Measurements from ENCODE around the gene MYRFL. TPM values are rescaled to one million over a fixed set of nuclear protein-coding genes. Genes with fewer than 3 reads are reported as not detected.
A peak's percentile ranks its signal among the peaks of the same experiment; 100 is the strongest.

MYRFL gene
- polyA plus RNA-seq, 2 donors: 0.08 TPM; not detected in 1

- Histone ChIP-seq H3K27me3 (ENCODE audit: control insufficient read depth in 1 of 2, insufficient read depth in 2 of 2, low read length in 2 of 2) (no peaks in the 10 kb centered on the region), H3K27ac (ENCODE audit: low read depth in 2 of 2, low read length in 1 of 2) (no peak overlapping the region), H3K4me1 (ENCODE audit: control insufficient read depth in 2 of 2, insufficient read depth in 2 of 2, low read length in 1 of 2) (peaks cover 0 to 4% of the 10 kb centered on the region in 2 donors), H3K9me3 (ENCODE audit: control insufficient read depth in 2 of 2, insufficient read depth in 1 of 2, low read depth in 1 of 2, low read length in 1 of 2) (no peaks in the 10 kb centered on the region), H3K4me3 (ENCODE audit: low read depth in 1 of 2, low read length in 2 of 2) (no peak overlapping the region), H3K36me3 (ENCODE audit: control insufficient read depth in 2 of 2, insufficient read depth in 2 of 2, low read length in 1 of 2) (no peaks in the 10 kb centered on the region)
- 76 to 79% methylated on average over 6 of the region's 6 CpGs for WGBS, 2 donors
These were observed 107.9 kb downstream of the MYRFL start for GRCh38 chr12:69932676-69933552.

GRCh38 chr12:69934011-69934410 is 109.0 kb downstream of the MYRFL start:
- WGBS, 2 donors: 91 to 96% methylated on average over 4 of the region's 4 CpGs
- no peaks in the 10 kb centered on the region for H3K36me3 ChIP-seq (ENCODE audit: control insufficient read depth in 2 of 2, insufficient read depth in 2 of 2, low read length in 1 of 2)

DNA sequence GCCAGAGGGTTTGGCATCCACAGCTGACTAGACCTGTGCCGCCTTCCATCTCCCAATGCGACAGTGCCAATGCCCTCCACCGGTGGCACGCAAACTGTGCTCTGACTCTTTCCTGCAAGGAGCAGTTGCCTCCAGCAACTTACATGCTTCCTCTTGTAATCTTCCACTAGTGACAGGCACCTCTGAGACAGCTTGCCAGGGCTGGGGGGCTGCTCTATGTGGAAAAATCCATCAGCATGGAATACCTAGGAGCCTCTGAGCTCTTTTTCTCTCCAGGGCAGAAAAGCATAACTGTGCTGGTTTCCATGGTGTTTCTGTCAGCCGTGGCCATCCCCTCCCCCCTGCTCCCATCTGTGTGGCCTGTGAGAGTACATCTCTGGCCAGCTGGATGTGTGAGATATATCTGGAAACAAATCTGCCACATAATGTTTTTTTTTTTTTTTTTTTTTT is 110.6 kb downstream of the MYRFL start:
- Histone ChIP-seq H3K4me1 (ENCODE audit: control insufficient read depth in 2 of 2, insufficient read depth in 2 of 2, low read length in 1 of 2) (peaks cover 0 to 4% of the 10 kb centered on the region in 2 donors), H3K9me3 (ENCODE audit: control insufficient read depth in 2 of 2, insufficient read depth in 1 of 2, low read depth in 1 of 2, low read length in 1 of 2) (no peaks in the 10 kb centered on the region), H3K4me3 (ENCODE audit: low read depth in 1 of 2, low read length in 2 of 2) (no peak overlapping the region), H3K27me3 (ENCODE audit: control insufficient read depth in 1 of 2, insufficient read depth in 2 of 2, low read length in 2 of 2) (no peaks in the 10 kb centered on the region), H3K36me3 (ENCODE audit: control insufficient read depth in 2 of 2, insufficient read depth in 2 of 2, low read length in 1 of 2) (no peaks in the 10 kb centered on the region), H3K27ac (ENCODE audit: low read depth in 2 of 2, low read length in 1 of 2) (peak overlapping the region in 1 of 2 donors; percentile 9)
- WGBS, 2 donors: 36 to 49% methylated on average over 5 of the region's 5 CpGs

More at GRCh38 chr12:69934011-69934410, 109.0 kb downstream of the MYRFL start:
- peaks cover 0 to 4% of the 10 kb centered on the region in 2 donors for H3K4me1 ChIP-seq (ENCODE audit: control insufficient read depth in 2 of 2, insufficient read depth in 2 of 2, low read length in 1 of 2)
- H3K27ac ChIP-seq (ENCODE audit: low read depth in 2 of 2, low read length in 1 of 2): no peak overlapping the region
- H3K27me3 ChIP-seq (ENCODE audit: control insufficient read depth in 1 of 2, insufficient read depth in 2 of 2, low read length in 2 of 2): no peaks in the 10 kb centered on the region
- H3K4me3 ChIP-seq (ENCODE audit: low read depth in 1 of 2, low read length in 2 of 2): no peak overlapping the region
- H3K9me3 ChIP-seq (ENCODE audit: control insufficient read depth in 2 of 2, insufficient read depth in 1 of 2, low read depth in 1 of 2, low read length in 1 of 2): no peaks in the 10 kb centered on the region

DNA sequence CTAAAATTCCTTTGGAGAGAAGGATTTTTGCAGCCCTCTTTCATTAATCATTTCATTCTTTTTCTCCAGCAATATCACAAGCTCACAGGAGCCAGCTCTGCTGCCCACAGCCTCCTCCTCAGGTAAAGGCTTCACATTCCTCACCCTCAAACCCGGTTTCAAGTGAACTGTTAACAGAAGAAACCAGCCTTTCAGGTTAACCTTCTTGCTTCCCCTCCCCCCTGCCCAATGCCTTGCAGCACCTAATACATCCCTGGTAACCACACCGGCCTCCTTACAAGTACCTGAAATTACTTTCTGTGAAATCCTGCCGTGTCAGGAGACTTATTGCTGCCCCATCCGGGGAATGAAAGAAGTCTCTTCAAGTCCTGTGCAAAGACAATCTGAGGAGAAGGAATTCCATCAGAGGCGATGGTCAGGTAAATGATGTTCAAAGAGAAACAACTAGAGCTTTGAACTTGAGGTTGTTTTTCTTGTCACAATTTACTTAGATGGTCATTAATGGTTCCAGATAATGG is 111.2 kb downstream of the MYRFL start:
- WGBS, 2 donors: 45 to 64% methylated on average over 5 of the region's 5 CpGs
- Histone ChIP-seq H3K4me1 (ENCODE audit: control insufficient read depth in 2 of 2, insufficient read depth in 2 of 2, low read length in 1 of 2) (peaks cover 0 to 4% of the 10 kb centered on the region in 2 donors), H3K9me3 (ENCODE audit: control insufficient read depth in 2 of 2, insufficient read depth in 1 of 2, low read depth in 1 of 2, low read length in 1 of 2) (no peaks in the 10 kb centered on the region)

DNA sequence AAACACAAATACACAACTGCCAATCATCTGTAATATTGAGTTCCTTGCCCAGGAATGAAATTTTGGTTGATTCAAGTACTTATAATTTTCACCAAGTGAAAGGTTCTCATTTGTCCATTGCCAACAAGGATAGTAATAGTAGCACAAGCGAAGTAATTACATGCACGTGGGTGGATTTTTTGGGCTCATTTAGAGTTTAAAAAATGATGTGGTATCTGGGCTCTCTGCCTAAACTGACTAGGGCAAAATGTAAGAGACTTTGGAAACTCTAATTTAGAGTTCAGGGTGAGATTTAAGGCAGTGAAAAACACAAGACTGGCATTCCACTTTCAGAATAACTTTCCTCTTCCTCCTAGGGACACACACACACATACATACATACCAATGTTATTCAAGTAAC is 111.7 kb downstream of the MYRFL start:
- H3K4me3 ChIP-seq (ENCODE audit: low read depth in 1 of 2, low read length in 2 of 2): no peak overlapping the region
- H3K27ac ChIP-seq (ENCODE audit: low read depth in 2 of 2, low read length in 1 of 2): no peak overlapping the region
- H3K27me3 ChIP-seq (ENCODE audit: control insufficient read depth in 1 of 2, insufficient read depth in 2 of 2, low read length in 2 of 2): no peaks in the 10 kb centered on the region
- WGBS, 2 donors: 31 to 49% methylated on average over 2 of the region's 2 CpGs
- H3K4me1 ChIP-seq (ENCODE audit: control insufficient read depth in 2 of 2, insufficient read depth in 2 of 2, low read length in 1 of 2): peaks cover 0 to 4% of the 10 kb centered on the region in 2 donors
- H3K9me3 ChIP-seq (ENCODE audit: control insufficient read depth in 2 of 2, insufficient read depth in 1 of 2, low read depth in 1 of 2, low read length in 1 of 2): no peaks in the 10 kb centered on the region
- no peaks in the 10 kb centered on the region for H3K36me3 ChIP-seq (ENCODE audit: control insufficient read depth in 2 of 2, insufficient read depth in 2 of 2, low read length in 1 of 2)

More for the DNA sequence above, 111.2 kb downstream of the MYRFL start:
- Histone ChIP-seq H3K27me3 (ENCODE audit: control insufficient read depth in 1 of 2, insufficient read depth in 2 of 2, low read length in 2 of 2) (no peaks in the 10 kb centered on the region), H3K27ac (ENCODE audit: low read depth in 2 of 2, low read length in 1 of 2) (peak overlapping the region in 1 of 2 donors; percentile 42), H3K4me3 (ENCODE audit: low read depth in 1 of 2, low read length in 2 of 2) (no peak overlapping the region), H3K36me3 (ENCODE audit: control insufficient read depth in 2 of 2, insufficient read depth in 2 of 2, low read length in 1 of 2) (no peaks in the 10 kb centered on the region)

DNA sequence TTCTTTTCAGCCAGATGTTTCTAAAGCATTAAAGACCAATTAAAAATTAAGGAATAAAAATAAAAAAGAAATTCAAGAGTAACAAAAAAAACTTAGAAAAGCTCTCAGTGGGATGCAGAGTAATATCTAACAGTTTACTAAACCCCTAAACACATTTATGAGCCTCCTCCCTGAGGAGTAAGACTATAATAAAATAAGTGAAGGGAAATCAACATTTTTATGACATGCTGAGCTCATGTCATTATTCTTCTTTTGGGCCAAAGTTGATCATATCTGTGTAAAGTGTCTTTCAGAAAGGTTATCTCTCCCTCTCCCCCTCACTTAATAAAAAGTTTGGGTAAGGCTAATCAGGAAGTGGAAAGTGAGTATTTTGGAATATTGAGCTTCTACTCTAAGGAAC is 122.1 kb downstream of the MYRFL start:
- no peaks in the 10 kb centered on the region for H3K27me3 ChIP-seq (ENCODE audit: control insufficient read depth in 1 of 2, insufficient read depth in 2 of 2, low read length in 2 of 2)
- H3K4me3 ChIP-seq (ENCODE audit: low read depth in 1 of 2, low read length in 2 of 2): no peak overlapping the region

GRCh38 chr12:69947897-69948296 is 122.9 kb downstream of the MYRFL start:
- Histone ChIP-seq H3K36me3 (ENCODE audit: control insufficient read depth in 2 of 2, insufficient read depth in 2 of 2, low read length in 1 of 2) (no peaks in the 10 kb centered on the region), H3K27ac (ENCODE audit: low read depth in 2 of 2, low read length in 1 of 2) (no peak overlapping the region), H3K4me1 (ENCODE audit: control insufficient read depth in 2 of 2, insufficient read depth in 2 of 2, low read length in 1 of 2) (no peaks in the 10 kb centered on the region), H3K4me3 (ENCODE audit: low read depth in 1 of 2, low read length in 2 of 2) (no peak overlapping the region), H3K27me3 (ENCODE audit: control insufficient read depth in 1 of 2, insufficient read depth in 2 of 2, low read length in 2 of 2) (no peaks in the 10 kb centered on the region), H3K9me3 (ENCODE audit: control insufficient read depth in 2 of 2, insufficient read depth in 1 of 2, low read depth in 1 of 2, low read length in 1 of 2) (no peaks in the 10 kb centered on the region)
- WGBS, 2 donors: 65 to 69% methylated on average over 1 of the region's 1 CpG

More for the DNA sequence above, 122.1 kb downstream of the MYRFL start:
- Histone ChIP-seq H3K36me3 (ENCODE audit: control insufficient read depth in 2 of 2, insufficient read depth in 2 of 2, low read length in 1 of 2) (no peaks in the 10 kb centered on the region), H3K9me3 (ENCODE audit: control insufficient read depth in 2 of 2, insufficient read depth in 1 of 2, low read depth in 1 of 2, low read length in 1 of 2) (no peaks in the 10 kb centered on the region), H3K4me1 (ENCODE audit: control insufficient read depth in 2 of 2, insufficient read depth in 2 of 2, low read length in 1 of 2) (no peaks in the 10 kb centered on the region), H3K27ac (ENCODE audit: low read depth in 2 of 2, low read length in 1 of 2) (no peak overlapping the region)

- Histone ChIP-seq H3K9me3 (ENCODE audit: control insufficient read depth in 2 of 2, insufficient read depth in 1 of 2, low read depth in 1 of 2, low read length in 1 of 2) (no peaks in the 10 kb centered on the region), H3K36me3 (ENCODE audit: control insufficient read depth in 2 of 2, insufficient read depth in 2 of 2, low read length in 1 of 2) (no peaks in the 10 kb centered on the region), H3K27ac (ENCODE audit: low read depth in 2 of 2, low read length in 1 of 2) (no peak overlapping the region), H3K27me3 (ENCODE audit: control insufficient read depth in 1 of 2, insufficient read depth in 2 of 2, low read length in 2 of 2) (no peaks in the 10 kb centered on the region), H3K4me1 (ENCODE audit: control insufficient read depth in 2 of 2, insufficient read depth in 2 of 2, low read length in 1 of 2) (no peaks in the 10 kb centered on the region), H3K4me3 (ENCODE audit: low read depth in 1 of 2, low read length in 2 of 2) (no peak overlapping the region)
These were observed 123.8 kb downstream of the MYRFL start for GRCh38 chr12:69948851-69949250.

DNA sequence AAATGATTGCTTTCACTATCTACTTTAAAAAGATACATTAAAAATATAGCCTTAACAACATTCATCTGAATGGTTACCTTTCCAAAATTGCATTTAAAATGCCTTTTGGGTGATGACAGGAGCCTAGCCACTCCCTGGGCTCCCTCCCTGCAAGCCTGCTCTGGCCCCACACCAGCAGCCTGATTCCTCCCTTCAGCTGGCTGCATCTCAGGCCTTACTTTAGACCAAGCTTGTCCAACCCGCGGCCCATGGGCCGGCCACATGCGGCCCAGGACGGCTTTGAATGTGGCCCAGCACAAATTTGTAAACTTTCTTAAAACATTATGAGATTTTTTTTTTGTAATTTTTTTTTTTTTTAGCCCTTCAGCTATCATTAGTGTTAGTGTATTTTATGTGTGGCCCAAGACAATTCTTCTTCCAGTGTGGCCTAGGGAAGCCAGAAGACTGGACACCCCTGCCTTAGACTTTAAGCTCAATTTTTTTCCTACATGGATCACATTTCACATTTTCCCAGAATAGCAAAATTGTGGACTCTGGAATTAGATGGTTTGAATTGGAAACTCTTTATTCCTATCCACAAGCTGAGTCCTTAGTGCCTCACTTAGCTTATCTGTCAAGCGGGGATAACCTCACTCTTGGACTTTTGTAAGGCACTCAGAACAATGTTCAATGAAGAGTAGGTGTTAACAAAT is 124.4 kb downstream of the MYRFL start:
- WGBS, 2 donors: 91 to 98% methylated on average over 6 of the region's 6 CpGs
- Histone ChIP-seq H3K27me3 (ENCODE audit: control insufficient read depth in 1 of 2, insufficient read depth in 2 of 2, low read length in 2 of 2) (no peaks in the 10 kb centered on the region), H3K36me3 (ENCODE audit: control insufficient read depth in 2 of 2, insufficient read depth in 2 of 2, low read length in 1 of 2) (no peaks in the 10 kb centered on the region), H3K4me1 (ENCODE audit: control insufficient read depth in 2 of 2, insufficient read depth in 2 of 2, low read length in 1 of 2) (no peaks in the 10 kb centered on the region), H3K4me3 (ENCODE audit: low read depth in 1 of 2, low read length in 2 of 2) (no peak overlapping the region), H3K9me3 (ENCODE audit: control insufficient read depth in 2 of 2, insufficient read depth in 1 of 2, low read depth in 1 of 2, low read length in 1 of 2) (no peaks in the 10 kb centered on the region), H3K27ac (ENCODE audit: low read depth in 2 of 2, low read length in 1 of 2) (no peak overlapping the region)
